Fibroblast of lung (primary cell): Measurements from ENCODE around the gene SMC1A. TPM values are rescaled to one million over a fixed set of nuclear protein-coding genes. Genes with fewer than 3 reads are reported as not detected.

Experiments used
- DNase-seq, 2 donors: peaks; one replicate each; pipeline versions ENCODE4 v3.0.0 to v3.0.0-alpha.2; 2010; ENCODE audit warnings: low read depth in 2 of 2
- H2AFZ ChIP-seq: 2 replicates; pipeline ENCODE4 v1.5.1; 2012; ENCODE audit warnings: low read length, control low read depth, inconsistent platforms
- H3K27ac ChIP-seq: 2 replicates; pipeline ENCODE4 v1.5.1; 2011; ENCODE audit warnings: low read length, control low read depth; ENCODE audit not compliant: insufficient read depth
- H3K27me3 ChIP-seq: 2 replicates; pipeline ENCODE4 v1.5.1; 2011; ENCODE audit warnings: mild to moderate bottlenecking, low read length; ENCODE audit not compliant: control insufficient read depth, insufficient read depth
- H3K36me3 ChIP-seq: 2 replicates; pipeline ENCODE4 v1.5.1; 2011; ENCODE audit warnings: low read length; ENCODE audit not compliant: control insufficient read depth, insufficient read depth
- H3K4me1 ChIP-seq: 2 replicates; pipeline ENCODE4 v1.5.1; 2011; ENCODE audit warnings: low read length; ENCODE audit not compliant: control insufficient read depth, insufficient read depth; ENCODE audit errors: extremely low read depth
- H3K4me2 ChIP-seq: 2 replicates; pipeline ENCODE4 v1.5.1; 2011; ENCODE audit warnings: low read length, control low read depth; ENCODE audit not compliant: insufficient read depth; ENCODE audit errors: extremely low read depth
- H3K4me3 ChIP-seq, 4 experiments: fragments of 200-600 bp in 1 of 4; sonication (generic) in 1 of 4; replicated peaks in 1 of 4; 2 replicates each; pipeline ENCODE4 v1.5.1; 2011 to 2016; ENCODE audit warnings: low read length in 4 of 4, low read depth in 3 of 4, mild to moderate bottlenecking in 3 of 4, control low read depth in 2 of 4, inconsistent platforms in 1 of 4, mixed read lengths in 1 of 4; ENCODE audit not compliant: insufficient read depth in 1 of 4; ENCODE audit errors: control extremely low read depth in 1 of 4
- H3K79me2 ChIP-seq: 2 replicates; pipeline ENCODE4 v1.5.1; 2012; ENCODE audit warnings: mild to moderate bottlenecking, low read length, inconsistent platforms; ENCODE audit not compliant: control insufficient read depth, insufficient read depth
- H3K9ac ChIP-seq: 2 replicates; pipeline ENCODE4 v1.5.1; 2011; ENCODE audit warnings: mild to moderate bottlenecking, low read length, control low read depth; ENCODE audit not compliant: insufficient read depth
- H3K9me3 ChIP-seq: 2 replicates; pipeline ENCODE4 v1.5.1; 2012; ENCODE audit warnings: low read depth, low read length; ENCODE audit not compliant: control insufficient read depth, insufficient read depth
- H4K20me1 ChIP-seq: 2 replicates; pipeline ENCODE4 v1.5.1; 2011; ENCODE audit warnings: low read length; ENCODE audit not compliant: control insufficient read depth, insufficient read depth; ENCODE audit errors: extremely low read depth
- EZH2 ChIP-seq: IDR thresholded peaks from 2 replicates; pipeline ENCODE4 v1.5.1; 2012; ENCODE audit warnings: low read length, control low read depth, mild to moderate bottlenecking; ENCODE audit errors: missing control alignments
- polyA plus RNA-seq, 2 donors: library from polyadenylated mRNA; depleted of rRNA in 1 of 2; stranded (reverse) in 1 of 2; unstranded in 1 of 2; fragments of >200 nt; gene quantifications; 2 replicates each; pipeline ENCODE4 v1.2.1, GENCODE V29; 2011 to 2012; ENCODE audit warnings: missing spikeins in 1 of 2
- total RNA-seq: library from RNA; depleted of rRNA; stranded (reverse); fragments of >200 nt; gene quantifications from 2 replicates; pipeline ENCODE4 v1.2.1, GENCODE V29; 2014
- TF ChIP-seq, protein P1 (sequence below), 2 donors: IDR thresholded peaks in 1 of 2; conservative IDR thresholded peaks in 1 of 2; 1 replicate in 1 of 2; 2 replicates in 1 of 2; pipeline ENCODE4 v1.5.1; 2011 to 2012; ENCODE audit warnings: low read length in 2 of 2, control low read depth in 1 of 2, inconsistent platforms in 1 of 2, low read depth in 1 of 2, mild to moderate bottlenecking in 1 of 2

Gene SMC1A
- total and polyA plus RNA-seq, 2 donors (not counting 1 experiment from before 2014, with no cell fraction given): 9.6 to 23.5 TPM

DNA sequence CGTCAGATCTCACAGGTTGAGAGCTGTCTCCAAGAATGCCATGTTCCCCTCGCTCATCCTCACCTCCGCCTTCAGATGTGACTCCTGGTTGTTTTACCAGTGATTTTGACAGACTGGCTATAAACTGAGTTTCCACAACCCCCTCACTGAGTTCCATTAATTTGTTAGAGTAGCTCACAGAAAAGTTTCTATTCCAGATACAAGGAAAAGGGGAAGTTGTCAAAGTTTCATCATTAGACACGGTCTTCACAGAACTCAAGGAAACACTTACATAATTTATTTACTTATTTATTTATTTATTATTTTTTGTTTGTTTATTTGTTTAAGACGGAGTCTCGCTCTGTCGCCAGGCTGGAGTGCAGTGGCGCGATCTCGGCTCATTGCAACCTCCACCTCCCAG, 85.4 kb downstream of the SMC1A start:
- no peak for DNase-seq
- no peak overlapping the region for H3K9ac ChIP-seq

DNA sequence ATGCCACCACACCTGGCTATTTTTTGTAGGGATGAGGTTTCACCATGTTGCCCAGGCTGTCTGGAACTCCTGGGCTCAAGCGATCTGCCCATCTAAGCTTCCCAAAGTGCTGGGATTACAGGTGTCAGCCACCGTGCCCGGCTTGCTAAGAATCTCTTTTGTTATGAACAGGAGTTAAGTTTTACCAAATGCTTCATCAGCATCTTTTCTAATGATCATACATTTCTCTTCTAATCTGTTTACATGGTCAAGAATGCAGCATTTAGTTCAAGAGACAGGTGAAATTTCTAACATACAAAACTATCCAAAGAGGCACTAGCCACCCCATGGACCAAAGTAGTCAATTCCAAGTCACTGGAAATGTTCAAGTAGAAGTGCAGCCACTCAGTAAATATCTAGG, 88.6 kb downstream of the SMC1A start:
- Histone ChIP-seq H3K4me3 (no peak overlapping the region), H4K20me1 (no peaks in the 10 kb centered on the region), H3K4me1 (no peaks in the 10 kb centered on the region), H3K4me2 (no peak overlapping the region), H3K79me2 (no peaks in the 10 kb centered on the region), H3K36me3 (no peaks in the 10 kb centered on the region), H3K9ac (no peak overlapping the region), H3K27ac (no peak overlapping the region), H2AFZ (no peak overlapping the region), H3K9me3 (no peaks in the 10 kb centered on the region), H3K27me3 (peaks cover 7% of the 10 kb centered on the region)
- TF ChIP-seq EZH2: no peak
- TF ChIP-seq, protein P1, sequence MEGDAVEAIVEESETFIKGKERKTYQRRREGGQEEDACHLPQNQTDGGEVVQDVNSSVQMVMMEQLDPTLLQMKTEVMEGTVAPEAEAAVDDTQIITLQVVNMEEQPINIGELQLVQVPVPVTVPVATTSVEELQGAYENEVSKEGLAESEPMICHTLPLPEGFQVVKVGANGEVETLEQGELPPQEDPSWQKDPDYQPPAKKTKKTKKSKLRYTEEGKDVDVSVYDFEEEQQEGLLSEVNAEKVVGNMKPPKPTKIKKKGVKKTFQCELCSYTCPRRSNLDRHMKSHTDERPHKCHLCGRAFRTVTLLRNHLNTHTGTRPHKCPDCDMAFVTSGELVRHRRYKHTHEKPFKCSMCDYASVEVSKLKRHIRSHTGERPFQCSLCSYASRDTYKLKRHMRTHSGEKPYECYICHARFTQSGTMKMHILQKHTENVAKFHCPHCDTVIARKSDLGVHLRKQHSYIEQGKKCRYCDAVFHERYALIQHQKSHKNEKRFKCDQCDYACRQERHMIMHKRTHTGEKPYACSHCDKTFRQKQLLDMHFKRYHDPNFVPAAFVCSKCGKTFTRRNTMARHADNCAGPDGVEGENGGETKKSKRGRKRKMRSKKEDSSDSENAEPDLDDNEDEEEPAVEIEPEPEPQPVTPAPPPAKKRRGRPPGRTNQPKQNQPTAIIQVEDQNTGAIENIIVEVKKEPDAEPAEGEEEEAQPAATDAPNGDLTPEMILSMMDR (conservative IDR thresholded peaks at IDR 0.05 in 1 of 2, IDR thresholded peaks at IDR 0.05 in 1 of 2; ENCODE audit: low read depth in 1 of 2, low read length in 2 of 2): no peak
- no peak for DNase-seq

More for the DNA sequence above, 85.4 kb downstream of the SMC1A start:
- no peaks in the 10 kb centered on the region for H3K9me3 ChIP-seq
- H3K4me3 ChIP-seq: no peak overlapping the region
- no peak for TF ChIP-seq EZH2
- TF ChIP-seq, protein P1 (conservative IDR thresholded peaks at IDR 0.05 in 1 of 2, IDR thresholded peaks at IDR 0.05 in 1 of 2; ENCODE audit: low read depth in 1 of 2, low read length in 2 of 2): no peak
- H3K79me2 ChIP-seq: no peaks in the 10 kb centered on the region
- H3K4me2 ChIP-seq: no peak overlapping the region
- H3K27me3 ChIP-seq: peaks cover 4% of the 10 kb centered on the region
- no peak overlapping the region for H2AFZ ChIP-seq
- H3K36me3 ChIP-seq: no peaks in the 10 kb centered on the region
- no peaks in the 10 kb centered on the region for H4K20me1 ChIP-seq
- H3K4me1 ChIP-seq: no peaks in the 10 kb centered on the region
- H3K27ac ChIP-seq: no peak overlapping the region

- Histone ChIP-seq H3K79me2 (no peaks in the 10 kb centered on the region), H2AFZ (no peak overlapping the region), H3K4me1 (no peaks in the 10 kb centered on the region), H3K9ac (no peak overlapping the region), H4K20me1 (no peaks in the 10 kb centered on the region), H3K36me3 (no peaks in the 10 kb centered on the region), H3K9me3 (no peaks in the 10 kb centered on the region), H3K4me3 (no peak overlapping the region), H3K4me2 (no peak overlapping the region), H3K27ac (no peak overlapping the region), H3K27me3 (peaks cover 7% of the 10 kb centered on the region)
- TF ChIP-seq, protein P1 (conservative IDR thresholded peaks at IDR 0.05 in 1 of 2, IDR thresholded peaks at IDR 0.05 in 1 of 2; ENCODE audit: low read depth in 1 of 2, low read length in 2 of 2): no peak
- no peak for TF ChIP-seq EZH2
- no peak for DNase-seq
Measured at GRCh38 chrX:53332204-53332603, 90.2 kb downstream of the SMC1A start.
